Measurements from ENCODE around the gene EXOSC3. TPM values are rescaled to one million over a fixed set of nuclear protein-coding genes. Genes with fewer than 3 reads are reported as not detected.

Gene EXOSC3
- total and polyA plus RNA-seq, 9 of the 15 experiments (the other 6 are each of a cell fraction or from before 2014, with no cell fraction given) = 18.5 to 266 (median 114) TPM

DNA sequence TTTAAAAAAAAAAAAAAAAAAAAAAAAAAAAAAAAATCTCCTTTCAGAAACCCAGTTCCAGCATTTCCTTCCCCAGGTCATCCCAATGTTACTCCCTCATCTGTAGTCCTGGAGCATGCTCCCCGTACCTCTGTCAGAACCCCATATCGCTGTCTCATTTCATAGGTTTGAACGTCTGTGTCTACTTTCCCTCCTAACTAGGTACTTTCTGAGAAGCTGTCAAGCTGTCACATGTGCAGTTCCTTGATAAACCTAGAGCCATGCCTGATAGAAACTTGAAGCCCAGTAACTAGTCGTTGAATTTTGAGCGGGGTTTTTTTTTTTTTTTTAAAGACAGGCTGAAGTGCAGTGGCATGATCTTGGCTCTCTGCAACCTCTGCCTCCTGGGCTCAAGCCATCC, 15.6 kb downstream of the EXOSC3 start (continued):
- TF ChIP-seq, protein P1, sequence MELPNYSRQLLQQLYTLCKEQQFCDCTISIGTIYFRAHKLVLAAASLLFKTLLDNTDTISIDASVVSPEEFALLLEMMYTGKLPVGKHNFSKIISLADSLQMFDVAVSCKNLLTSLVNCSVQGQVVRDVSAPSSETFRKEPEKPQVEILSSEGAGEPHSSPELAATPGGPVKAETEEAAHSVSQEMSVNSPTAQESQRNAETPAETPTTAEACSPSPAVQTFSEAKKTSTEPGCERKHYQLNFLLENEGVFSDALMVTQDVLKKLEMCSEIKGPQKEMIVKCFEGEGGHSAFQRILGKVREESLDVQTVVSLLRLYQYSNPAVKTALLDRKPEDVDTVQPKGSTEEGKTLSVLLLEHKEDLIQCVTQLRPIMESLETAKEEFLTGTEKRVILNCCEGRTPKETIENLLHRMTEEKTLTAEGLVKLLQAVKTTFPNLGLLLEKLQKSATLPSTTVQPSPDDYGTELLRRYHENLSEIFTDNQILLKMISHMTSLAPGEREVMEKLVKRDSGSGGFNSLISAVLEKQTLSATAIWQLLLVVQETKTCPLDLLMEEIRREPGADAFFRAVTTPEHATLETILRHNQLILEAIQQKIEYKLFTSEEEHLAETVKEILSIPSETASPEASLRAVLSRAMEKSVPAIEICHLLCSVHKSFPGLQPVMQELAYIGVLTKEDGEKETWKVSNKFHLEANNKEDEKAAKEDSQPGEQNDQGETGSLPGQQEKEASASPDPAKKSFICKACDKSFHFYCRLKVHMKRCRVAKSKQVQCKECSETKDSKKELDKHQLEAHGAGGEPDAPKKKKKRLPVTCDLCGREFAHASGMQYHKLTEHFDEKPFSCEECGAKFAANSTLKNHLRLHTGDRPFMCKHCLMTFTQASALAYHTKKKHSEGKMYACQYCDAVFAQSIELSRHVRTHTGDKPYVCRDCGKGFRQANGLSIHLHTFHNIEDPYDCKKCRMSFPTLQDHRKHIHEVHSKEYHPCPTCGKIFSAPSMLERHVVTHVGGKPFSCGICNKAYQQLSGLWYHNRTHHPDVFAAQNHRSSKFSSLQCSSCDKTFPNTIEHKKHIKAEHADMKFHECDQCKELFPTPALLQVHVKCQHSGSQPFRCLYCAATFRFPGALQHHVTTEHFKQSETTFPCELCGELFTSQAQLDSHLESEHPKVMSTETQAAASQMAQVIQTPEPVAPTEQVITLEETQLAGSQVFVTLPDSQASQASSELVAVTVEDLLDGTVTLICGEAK (IDR thresholded peaks at IDR 0.05) = no peak
- TF ChIP-seq, protein P1 (CRISPR knock-in tag; IDR thresholded peaks at IDR 0.05) = no peak
- TF ChIP-seq ZNF184 (CRISPR knock-in tag; IDR thresholded peaks at IDR 0.05) = no peak
- TF ChIP-seq, protein P2, sequence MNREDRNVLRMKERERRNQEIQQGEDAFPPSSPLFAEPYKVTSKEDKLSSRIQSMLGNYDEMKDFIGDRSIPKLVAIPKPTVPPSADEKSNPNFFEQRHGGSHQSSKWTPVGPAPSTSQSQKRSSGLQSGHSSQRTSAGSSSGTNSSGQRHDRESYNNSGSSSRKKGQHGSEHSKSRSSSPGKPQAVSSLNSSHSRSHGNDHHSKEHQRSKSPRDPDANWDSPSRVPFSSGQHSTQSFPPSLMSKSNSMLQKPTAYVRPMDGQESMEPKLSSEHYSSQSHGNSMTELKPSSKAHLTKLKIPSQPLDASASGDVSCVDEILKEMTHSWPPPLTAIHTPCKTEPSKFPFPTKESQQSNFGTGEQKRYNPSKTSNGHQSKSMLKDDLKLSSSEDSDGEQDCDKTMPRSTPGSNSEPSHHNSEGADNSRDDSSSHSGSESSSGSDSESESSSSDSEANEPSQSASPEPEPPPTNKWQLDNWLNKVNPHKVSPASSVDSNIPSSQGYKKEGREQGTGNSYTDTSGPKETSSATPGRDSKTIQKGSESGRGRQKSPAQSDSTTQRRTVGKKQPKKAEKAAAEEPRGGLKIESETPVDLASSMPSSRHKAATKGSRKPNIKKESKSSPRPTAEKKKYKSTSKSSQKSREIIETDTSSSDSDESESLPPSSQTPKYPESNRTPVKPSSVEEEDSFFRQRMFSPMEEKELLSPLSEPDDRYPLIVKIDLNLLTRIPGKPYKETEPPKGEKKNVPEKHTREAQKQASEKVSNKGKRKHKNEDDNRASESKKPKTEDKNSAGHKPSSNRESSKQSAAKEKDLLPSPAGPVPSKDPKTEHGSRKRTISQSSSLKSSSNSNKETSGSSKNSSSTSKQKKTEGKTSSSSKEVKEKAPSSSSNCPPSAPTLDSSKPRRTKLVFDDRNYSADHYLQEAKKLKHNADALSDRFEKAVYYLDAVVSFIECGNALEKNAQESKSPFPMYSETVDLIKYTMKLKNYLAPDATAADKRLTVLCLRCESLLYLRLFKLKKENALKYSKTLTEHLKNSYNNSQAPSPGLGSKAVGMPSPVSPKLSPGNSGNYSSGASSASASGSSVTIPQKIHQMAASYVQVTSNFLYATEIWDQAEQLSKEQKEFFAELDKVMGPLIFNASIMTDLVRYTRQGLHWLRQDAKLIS (CRISPR knock-in tag; IDR thresholded peaks at IDR 0.05) = no peak
- no peak for TF ChIP-seq LCOR (CRISPR knock-in tag; IDR thresholded peaks at IDR 0.05)
- TF ChIP-seq RAD51 (IDR thresholded peaks at IDR 0.05; ENCODE audit: borderline replicate concordance, low read depth) = peak; percentile 61; the same call in 1 of the 2 replicates
- TF ChIP-seq RBM22 (IDR thresholded peaks at IDR 0.05; ENCODE audit: low read depth, low read length, poor library complexity, severe bottlenecking) = no peak
- TF ChIP-seq COPS2 (conservative IDR thresholded peaks at IDR 0.05) = no peak
- TF ChIP-seq HNRNPLL (IDR thresholded peaks at IDR 0.05; ENCODE audit: low read depth, low read length, poor library complexity, severe bottlenecking) = no peak
- TF ChIP-seq SRSF1 (IDR thresholded peaks at IDR 0.05; ENCODE audit: low read depth, low read length) = no peak

All from K562 (cell line).